GM18517 (cell line): ENCODE data around the gene VTI1A.

Experiments used
- ATAC-seq: cut with Tn5 transposase; IDR thresholded peaks from one replicate; pipeline ENCODE4 v1.9.1; 2021; ENCODE audit warnings: mild to moderate bottlenecking, moderate library complexity; ENCODE audit not compliant: unreplicated experiment

Gene VTI1A

DNA sequence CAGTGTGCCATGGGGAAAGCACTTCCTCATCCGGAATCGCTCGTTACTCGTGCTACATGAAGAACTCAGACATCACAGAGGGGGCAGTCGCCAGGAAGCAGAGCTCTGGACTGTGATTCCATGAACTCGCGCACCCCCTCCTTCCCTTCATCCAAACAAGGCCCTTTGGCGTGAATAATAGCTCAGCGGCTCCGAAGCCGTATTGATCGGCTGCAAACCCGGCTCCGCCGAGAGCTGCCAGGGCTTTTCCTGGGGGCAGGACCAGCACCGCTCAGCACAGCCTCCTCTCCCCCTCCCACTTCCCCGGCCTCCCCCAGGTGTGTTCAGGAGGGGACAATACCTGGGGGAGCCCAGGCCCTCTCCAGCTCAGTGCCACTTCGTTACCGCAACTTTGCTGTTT lies 374.0 kb downstream of the VTI1A start:
- ATAC-seq = no peak

DNA sequence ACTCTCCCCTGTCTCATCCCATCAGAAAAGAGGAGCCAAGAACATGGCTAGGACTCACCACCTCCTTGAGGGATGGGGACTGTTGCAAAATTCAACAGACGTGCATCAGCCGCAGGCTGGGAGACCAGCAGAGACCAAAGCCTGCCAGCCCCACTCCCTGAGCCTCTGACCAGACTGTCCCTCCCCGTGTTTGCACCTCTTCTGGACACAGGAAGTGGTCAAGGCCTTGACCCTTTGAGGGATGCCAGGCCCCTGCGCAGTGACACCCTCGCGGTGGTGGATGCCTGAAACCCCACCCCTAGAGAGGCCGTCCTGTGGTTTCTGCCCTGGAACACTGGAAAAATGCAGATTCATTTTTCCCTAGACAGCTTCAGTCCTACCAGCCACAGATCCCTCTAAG lies 374.6 kb downstream of the VTI1A start:
- no peak for ATAC-seq

DNA sequence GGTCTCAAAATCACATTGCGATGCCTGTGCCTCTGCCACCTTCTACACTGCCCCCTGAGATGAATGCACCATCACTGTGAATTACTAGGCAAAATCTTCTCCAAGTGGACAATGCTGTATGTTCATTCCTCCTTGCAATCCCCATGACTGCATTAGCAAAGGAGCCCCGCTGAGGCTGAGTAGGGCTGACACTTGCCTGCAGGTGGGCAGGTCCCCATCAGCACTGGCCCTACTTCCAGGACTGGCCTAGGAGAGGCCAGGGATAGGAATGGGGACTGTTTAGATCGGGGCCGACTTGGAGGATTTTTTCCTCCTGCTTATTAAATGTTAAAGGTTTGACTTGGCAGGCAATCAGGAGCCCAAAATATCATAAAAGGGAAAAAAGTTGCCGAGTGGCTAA lies 376.0 kb downstream of the VTI1A start:
- ATAC-seq = no peak

DNA sequence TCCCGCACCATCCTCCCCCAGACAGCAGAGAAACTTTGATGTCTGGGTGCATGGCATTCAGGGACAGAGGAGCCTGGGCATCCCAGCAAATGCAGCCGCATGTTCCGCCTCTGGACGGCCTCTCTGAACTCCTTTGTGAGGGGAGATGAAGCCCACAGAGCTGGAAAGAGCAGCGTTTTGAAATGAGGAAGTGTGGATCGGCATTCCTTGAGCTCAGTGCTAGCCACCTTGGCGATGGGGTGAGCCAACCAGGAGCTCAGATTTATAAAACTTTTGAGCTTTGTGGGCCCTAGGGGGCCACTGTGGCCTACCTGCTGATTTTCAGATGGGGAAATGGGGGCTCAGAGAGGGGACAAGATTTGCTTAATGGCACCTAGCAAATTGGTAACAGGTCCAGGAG lies 376.6 kb downstream of the VTI1A start:
- ATAC-seq = no peak

DNA sequence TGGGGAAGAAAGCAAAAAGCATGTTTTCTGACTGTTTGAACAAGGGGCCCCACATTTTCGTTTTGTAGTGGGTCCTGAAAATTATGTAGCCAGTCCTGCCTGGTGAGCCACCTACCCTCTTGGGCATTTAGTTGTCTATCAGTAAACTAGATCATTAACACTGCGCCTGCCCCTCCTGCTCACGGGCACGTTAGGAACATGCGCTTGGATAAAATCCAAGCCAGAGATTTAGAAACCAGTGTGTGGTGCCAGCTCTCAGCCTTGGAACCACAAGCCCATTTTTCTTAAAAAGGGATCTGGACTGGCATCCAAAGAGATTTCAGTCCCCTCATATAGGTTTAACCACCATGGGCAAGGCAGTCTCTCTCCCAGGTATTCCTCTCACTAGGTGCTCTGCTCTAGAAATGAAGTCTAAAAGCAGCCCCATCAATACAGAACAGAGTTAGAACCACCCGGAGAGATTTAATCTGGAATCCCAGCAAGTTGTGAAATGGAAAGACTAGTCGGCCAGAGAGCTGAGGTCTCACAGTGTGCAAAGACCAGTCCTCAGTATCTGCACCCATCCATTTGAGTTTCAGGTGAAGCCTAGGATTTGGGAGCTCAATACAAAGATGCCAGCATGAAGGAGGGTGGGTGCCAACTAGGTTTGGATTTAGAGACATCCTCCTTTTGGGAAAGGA lies 379.1 kb downstream of the VTI1A start:
- ATAC-seq = no peak

DNA sequence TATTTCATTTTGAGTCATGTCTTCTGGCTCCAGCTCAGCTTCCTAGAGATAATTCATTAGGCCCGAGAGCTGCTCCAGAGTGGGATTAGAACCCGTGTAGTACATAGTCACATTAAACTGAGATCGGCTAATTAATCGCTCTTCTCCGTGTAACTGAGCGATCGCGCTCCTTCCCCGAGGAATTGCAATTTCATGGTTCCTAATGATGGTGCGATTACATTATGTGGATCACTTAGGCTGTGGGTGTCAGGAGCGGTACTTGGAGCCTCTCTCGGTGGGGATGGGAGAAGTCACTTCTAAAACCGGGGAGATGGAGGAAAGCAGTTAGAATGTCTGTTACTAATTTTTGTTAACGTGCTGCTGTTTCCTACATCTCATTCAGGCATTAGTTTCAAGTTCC lies 380.1 kb downstream of the VTI1A start:
- ATAC-seq = no peak

DNA sequence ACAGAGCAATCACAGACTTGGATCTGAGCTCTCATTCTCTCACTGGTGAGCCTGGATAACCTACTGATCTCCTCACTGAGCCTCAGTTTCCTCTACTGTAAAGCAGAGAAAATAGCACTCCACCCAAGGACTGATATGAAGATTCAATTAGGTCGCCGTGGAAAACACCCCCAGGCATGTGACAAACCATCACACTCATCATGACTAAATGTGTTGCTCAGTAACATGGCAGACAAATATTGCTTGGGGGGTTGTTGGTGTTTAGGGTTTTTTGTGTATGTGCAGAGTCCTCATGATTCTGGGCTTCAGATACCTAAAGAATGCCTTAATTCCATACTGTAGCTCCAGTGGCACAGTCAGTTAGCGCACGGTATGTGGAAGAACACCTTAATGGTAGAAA lies 380.9 kb downstream of the VTI1A start:
- no peak for ATAC-seq

DNA sequence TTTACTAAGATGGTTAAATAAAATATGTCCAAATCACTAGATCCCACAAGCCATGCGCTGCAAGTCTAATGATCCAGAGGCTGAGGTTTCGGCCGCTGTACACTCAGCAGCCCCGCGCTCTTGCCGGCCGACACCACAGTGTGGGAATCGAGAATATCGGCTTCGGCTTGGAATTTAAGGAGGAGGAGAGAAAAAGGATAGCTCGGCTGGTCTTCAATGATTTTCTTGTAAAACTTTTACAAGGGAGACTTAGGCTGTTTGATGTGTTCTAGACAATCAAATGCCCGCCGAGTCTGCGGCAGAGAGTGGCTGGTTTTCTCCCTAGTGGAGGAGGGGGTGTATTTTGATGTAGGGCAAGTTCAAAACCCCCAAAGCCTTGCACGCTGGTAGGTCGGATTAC lies 384.8 kb downstream of the VTI1A start:
- ATAC-seq = no peak

DNA sequence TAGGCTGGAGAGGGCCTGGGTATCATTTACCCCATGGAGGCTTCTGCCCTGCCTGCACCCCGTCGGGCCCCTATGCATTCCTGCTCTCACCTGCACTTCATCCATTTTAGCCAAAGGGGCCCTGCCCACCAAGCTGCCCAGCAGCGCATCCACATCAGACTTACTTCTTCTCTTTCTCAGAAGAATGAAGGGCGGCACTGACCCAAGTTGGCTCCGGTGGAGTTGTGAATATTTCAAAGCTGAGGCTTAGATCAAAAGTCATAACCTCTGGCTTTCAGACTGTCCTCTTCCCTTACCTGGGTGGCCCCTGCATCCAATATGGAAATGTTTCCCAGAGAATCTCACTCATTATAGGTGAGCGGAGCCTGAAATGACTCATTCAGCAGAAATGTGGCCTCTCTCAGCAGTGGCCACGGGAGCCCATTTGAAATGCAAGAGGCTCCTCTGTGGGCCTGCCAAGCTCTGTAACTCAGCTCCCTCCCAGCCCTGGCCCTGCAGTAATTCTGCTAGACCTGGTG lies 385.4 kb downstream of the VTI1A start:
- ATAC-seq = no peak

DNA sequence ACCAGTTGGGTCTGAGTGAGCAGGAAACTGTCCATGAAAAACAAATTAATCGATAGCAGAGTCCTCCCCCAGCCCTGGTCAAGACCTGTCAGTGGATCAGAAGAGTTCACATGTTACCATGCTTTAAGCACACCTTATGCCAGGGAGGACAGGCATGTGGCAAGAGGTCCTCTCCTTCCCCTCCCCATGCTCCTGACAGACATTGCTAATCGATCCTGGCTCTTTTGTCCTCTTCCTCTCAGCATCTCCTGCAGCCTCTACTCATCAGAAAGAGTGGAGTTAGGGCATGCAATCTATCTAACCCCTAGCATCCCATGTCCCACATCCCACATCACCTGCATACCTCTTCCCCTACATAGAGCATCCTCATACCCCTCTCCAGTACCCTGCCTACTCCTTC lies 385.9 kb downstream of the VTI1A start:
- ATAC-seq = no peak

DNA sequence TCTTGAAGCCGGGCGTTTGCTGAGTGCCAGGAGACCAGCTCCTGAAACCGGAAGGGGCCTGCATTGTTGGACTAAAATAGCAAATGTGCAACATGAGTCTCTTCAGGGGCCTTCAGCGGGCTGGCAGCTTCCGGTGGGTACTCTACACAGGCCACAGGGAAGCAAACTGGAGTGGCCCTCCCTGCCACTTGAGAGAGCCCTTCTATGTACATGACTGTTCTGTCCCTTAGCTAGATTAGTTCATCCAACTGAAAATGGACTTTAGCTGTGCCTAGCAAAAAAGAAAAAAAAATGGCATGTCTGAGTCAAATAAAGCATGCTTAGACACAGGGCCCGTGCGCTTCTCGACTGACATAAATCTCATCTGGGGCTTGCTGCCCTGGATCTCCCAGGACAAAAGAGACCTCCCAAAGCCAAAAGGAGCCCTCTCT lies 387.8 kb downstream of the VTI1A start:
- ATAC-seq = no peak

DNA sequence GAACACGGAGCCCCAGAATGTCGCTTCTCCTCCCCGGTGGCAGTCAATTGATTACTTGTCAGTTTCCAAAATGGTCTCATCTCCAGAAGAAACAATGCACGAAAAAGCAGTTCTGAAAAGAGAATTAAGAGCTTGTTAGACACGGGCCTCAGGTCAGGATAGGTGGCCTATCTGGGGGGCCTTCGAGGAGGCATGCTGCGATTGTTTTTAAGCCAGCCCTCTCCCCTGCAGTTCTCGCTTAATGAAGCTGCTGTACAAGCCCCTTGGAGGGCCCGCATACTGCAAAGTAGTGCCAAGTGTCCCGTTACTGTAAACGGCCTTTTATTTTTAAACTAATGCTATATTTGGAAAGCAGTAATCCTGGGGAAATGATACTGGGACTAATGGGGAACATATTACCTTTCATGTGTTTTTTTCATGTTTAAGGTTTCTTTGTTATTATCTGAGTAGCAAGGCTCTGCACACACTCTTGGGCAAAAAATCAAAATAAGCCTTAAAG lies 388.3 kb downstream of the VTI1A start:
- no peak for ATAC-seq

DNA sequence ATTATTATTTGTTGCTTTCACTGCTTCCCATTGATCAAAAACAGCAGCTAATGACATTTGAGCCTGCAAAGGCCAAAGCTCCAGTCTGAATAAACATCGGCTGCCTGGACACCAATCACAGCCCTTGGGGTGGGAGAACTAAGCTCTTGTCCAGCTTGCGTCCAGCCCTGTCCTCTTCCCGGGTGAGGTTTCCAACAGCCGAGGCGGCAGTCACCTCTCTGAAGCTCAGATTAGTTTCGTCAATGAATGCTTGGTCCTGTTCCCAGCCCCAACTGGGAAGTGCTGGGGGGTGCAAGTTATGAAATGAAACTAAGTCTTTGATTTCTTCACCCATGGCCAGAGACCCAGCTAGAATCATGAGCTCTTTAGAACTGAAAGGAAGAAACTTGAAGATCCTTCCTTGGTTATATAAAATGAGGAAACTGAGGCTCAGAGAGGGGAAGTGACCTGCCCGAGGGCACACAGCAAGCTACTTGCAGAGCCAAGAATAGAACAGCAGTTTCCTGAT lies 389.0 kb downstream of the VTI1A start:
- ATAC-seq = no peak

DNA sequence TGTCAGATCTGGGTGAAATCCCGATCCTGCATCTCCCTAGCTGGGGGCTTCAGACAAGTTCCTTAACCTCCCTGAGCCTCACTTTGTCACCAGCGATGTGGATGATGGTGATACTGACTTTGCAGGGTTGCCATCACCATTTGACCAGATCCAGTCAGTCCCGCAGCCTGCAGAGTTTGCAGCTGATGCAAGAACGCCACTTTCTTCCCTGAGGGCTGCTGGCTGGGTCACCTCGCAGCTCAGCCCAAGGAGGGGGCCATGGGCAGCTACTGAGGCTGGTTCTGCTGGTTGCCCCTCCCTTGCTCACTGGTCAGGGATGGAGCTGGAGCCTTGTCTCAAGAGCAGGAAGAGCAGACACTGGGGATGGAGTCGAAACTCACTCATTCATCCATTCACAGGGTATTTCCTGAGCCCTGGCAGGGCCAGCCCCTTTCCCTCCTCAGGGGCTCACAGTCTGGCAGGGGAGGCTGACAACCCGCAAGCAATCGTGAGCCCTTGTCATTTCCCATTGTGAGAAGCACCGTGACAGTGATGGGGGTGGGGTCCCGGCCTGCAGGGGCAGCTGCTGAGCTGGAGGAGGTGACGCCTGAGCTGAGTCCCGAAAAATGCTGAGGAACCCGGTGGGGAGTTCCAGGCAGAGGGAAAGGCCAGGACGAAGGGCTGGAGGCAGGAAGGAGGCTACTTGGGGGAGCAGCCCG lies 391.9 kb downstream of the VTI1A start:
- ATAC-seq = no peak

DNA sequence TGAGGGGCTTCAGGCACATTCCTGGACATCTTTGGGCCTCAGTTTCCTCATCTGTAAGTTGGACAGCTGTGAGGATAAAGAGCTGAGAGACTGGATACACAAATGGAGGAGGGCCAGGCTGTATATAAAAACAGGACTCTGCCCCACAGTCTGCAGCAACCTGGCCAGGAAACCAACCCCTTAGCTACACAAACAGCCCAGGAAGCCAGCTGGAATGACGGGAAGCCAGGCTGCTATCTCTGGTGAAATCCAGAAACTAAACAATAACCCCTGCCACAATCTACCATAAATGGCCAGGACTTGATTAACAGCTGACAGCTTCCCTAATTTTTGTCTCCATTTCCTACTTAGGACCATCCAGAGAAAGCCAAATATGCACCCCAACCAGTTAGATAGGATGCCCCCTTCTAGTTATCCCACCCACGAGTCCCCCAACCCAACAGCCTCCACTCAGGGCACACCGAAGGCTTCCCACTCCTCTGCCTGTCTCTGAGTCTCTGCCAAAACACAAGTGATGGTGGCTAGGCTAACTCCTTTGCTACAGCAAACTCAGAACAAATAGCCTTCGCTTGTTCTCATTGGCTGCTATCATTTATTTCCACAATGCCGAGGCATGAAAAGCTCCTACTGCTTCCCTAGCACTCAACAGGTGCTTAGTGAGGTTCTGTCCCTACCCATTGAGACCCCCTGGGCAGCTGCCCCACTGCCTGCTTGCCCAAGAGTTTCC lies 393.1 kb downstream of the VTI1A start:
- ATAC-seq = no peak

DNA sequence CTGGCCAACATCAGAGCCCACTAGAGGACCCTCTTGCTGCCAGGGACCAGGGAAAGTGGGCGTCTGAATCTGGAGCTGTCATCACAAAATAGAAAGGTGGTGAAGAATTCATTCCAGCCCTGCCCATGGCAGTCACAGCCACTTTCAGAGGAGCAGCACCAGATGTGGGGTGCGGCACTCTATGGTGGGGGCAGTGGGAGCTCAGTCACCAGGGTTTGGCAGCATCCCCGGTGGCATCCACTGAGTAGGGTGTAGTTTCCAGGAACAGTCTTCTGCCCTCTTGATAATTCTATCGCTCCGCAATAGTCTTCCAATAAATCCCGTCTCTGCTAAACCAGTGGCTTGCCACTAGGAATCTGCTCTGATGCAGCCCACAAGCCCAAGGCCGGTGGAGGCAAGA lies 394.5 kb downstream of the VTI1A start:
- ATAC-seq = no peak

DNA sequence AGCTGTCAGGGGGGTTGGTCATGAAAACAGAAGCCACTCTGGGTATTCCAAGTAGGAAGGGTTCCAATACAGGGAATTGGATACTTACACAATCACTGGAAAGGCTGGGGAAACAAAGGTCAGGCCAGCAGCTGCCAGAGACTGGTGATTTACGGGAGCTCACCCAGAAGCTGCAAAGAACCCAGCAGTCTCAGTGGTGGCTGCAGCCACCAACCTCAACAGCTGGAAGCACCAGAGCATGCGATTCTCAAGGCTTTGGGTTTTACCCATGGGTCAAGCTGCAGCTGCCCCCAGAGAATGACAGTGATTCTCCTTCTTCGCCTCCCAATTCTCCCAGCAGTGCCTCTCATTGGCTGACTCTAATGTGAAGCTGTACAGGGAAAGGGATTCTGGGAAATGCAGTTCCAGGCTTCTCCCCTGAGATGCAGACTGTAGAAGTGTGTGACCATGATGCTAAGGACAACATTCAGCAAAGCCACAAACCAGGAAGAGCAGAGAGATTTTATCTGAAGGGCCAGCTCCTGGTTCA lies 395.9 kb downstream of the VTI1A start:
- ATAC-seq = peak; percentile 90

DNA sequence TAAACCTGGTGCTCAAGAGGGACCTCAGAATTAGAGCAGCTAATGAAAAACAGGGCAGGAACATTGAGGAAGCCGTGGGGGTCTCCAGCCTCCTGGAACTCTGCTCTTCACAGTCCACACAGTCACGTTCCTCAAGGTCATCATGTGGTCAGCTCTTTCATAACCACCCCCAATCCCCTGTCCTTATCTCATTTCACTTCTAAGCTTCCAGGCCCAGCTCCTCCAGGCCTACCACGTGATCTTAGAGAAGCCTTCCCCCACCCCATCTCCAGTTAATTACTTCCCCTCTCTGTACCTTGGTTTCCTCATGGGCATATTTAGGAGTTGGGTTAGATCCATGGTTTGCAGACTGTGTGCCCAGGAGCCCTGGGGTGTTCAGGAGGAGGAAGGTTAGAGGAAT lies 396.6 kb downstream of the VTI1A start:
- no peak for ATAC-seq

DNA sequence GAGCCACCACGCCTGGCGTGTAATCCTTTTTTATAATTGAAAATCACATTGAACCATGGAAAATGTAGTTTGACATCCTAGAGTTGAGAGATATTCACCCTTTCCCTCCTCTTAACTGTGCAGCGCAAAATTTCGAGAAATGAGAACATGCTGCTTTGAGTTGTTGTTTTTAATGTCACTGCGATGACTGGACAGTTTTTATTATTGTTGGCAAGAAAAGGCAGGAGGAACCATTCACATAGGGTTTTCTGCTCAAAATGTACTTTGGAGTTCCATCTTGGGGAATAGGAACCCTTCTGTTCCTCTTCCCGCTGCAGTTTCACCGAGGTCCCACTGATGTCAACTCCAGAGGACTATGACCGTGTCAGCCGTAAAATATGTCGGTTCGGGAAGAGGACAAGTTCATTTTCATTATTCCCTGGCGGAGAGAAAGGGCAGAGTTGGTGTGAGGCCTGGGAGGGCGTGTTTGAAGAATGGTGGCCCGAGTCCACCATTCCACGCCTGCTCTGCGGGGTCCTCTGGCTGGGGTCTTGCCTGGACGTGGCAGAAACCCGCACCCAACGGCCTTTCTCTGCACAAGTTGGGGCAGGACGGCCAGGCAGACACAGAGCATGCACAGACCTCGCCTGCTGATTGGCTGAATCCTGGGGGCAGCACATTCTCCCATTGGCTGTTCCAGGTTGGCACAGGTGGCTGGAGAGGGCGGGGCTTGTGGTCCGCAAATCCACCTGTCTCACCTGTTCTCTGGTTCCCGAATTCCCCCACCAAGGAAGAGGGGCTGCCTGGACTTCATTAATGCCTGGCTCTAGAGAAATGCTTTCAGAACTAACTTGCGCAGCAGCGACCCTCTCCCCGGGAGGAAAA lies 397.9 kb downstream of the VTI1A start:
- ATAC-seq = no peak

DNA sequence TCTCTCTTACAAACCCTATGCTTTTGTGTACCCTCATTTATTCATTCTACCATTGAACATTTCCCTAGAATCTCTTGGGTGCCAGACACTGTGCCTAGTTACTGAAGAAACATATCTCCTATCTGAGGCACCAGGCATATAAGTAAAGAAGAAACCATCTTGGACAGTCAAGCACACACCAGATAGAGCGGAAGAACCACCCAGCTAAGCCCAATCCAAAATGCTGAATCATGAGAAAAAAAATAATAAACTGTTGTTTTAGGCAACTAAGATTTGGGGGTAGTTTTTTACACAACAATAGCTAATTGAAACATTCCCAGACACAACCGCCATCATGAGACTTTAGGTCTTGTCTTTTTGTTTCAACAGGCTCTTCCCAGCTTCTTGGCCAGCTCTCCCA lies 400.8 kb downstream of the VTI1A start:
- no peak for ATAC-seq
